Endothelial cell of umbilical vein (primary cell): ENCODE measurements around the gene SWSAP1. TPM values are rescaled to one million over a fixed set of nuclear protein-coding genes. Genes with fewer than 3 reads are reported as not detected.
"Not testable (repeated sequence)": the region's sequence is repeated elsewhere in the genome, so short reads cannot be mapped to it uniquely, and the experiment has no call there.

Experiments used
- BruUV-seq: library from RNA; stranded (reverse); fragments of 400-500 nt; replicated peaks from 2 replicates; lab custom pipeline; 2021; lab: Mats Ljungman, UMichigan
- CTCF ChIA-PET: fragments of 300-600, 350-600 bp; sonication (Branson Sonifier 250); formaldehyde crosslinking; loops from one replicate; lab custom pipeline; 2021; ENCODE audit warnings: antibody characterized with exemption, inconsistent platforms; lab: Charles Lee
- POLR2A ChIA-PET: fragments of 300-600, 350-600 bp; sonication (Branson Sonifier 250); formaldehyde crosslinking; loops from one replicate; lab custom pipeline; 2021; ENCODE audit warnings: antibody characterized with exemption, inconsistent platforms; lab: Charles Lee
- DNase-seq: peaks from one replicate; pipeline ENCODE4 v3.0.0-alpha.2; 2011; ENCODE audit warnings: low read depth, low spot score
- FAIRE-seq: peaks from 2 replicates; lab custom pipeline; 2011; peaks lifted over from hg19 to GRCh38; lab: Jason Lieb, UNC
- H2AFZ ChIP-seq: 2 replicates; pipeline ENCODE4 v1.6.0; 2012; ENCODE audit warnings: low read depth, low read length, control low read depth, inconsistent platforms
- H3K27ac ChIP-seq: 2 replicates; pipeline ENCODE4 v1.5.1; 2011; ENCODE audit warnings: low read depth, mild to moderate bottlenecking, control low read depth, low read length, moderate library complexity; ENCODE audit not compliant: insufficient read depth
- H3K27me3 ChIP-seq, 2 experiments: 2 replicates each; pipeline versions ENCODE4 v1.6.0 to v1.6.1; 2011; ENCODE audit warnings: low read length in 2 of 2, mixed read lengths in 1 of 2; ENCODE audit not compliant: control insufficient read depth in 2 of 2, insufficient read depth in 2 of 2
- H3K36me3 ChIP-seq, 2 experiments: 2 replicates in 1 of 2; 3 replicates in 1 of 2; pipeline ENCODE4 v1.5.1; 2011; ENCODE audit warnings: low read length in 2 of 2, mild to moderate bottlenecking in 1 of 2, moderate library complexity in 1 of 2; ENCODE audit not compliant: control insufficient read depth in 2 of 2, insufficient read depth in 2 of 2; ENCODE audit errors: extremely low read depth in 1 of 2
- H3K4me1 ChIP-seq: 3 replicates; pipeline ENCODE4 v1.5.1; 2011; ENCODE audit warnings: mild to moderate bottlenecking, low read length; ENCODE audit not compliant: control insufficient read depth, insufficient read depth; ENCODE audit errors: extremely low read depth
- H3K4me2 ChIP-seq: 2 replicates; pipeline ENCODE4 v1.6.1; 2011; ENCODE audit warnings: low read length, control low read depth, mixed read lengths; ENCODE audit not compliant: insufficient read depth
- H3K4me3 ChIP-seq, 3 experiments: fragments of 200-600 bp in 1 of 3; sonication (generic), shearing (Covaris generic) in 1 of 3; replicated peaks in 1 of 3; 2 replicates each; pipeline ENCODE4 v1.5.1; 2011 to 2016; ENCODE audit warnings: control low read depth in 3 of 3, low read length in 3 of 3, mild to moderate bottlenecking in 2 of 3, inconsistent platforms in 1 of 3, low read depth in 1 of 3, moderate library complexity in 1 of 3; ENCODE audit not compliant: insufficient read depth in 1 of 3
- H3K79me2 ChIP-seq: 2 replicates; pipeline ENCODE4 v1.6.0; 2012; ENCODE audit warnings: low read length, inconsistent platforms; ENCODE audit not compliant: control insufficient read depth, insufficient read depth
- H3K9ac ChIP-seq: replicated peaks from 2 replicates; pipeline ENCODE3; 2011; ENCODE audit warnings: low read length, control low read depth; ENCODE audit not compliant: insufficient read depth; ENCODE audit errors: extremely low read depth
- H3K9me1 ChIP-seq: replicated peaks from 3 replicates; pipeline ENCODE4 v1.6.0; 2011; ENCODE audit warnings: mild to moderate bottlenecking, low read length; ENCODE audit not compliant: control insufficient read depth, insufficient read depth; ENCODE audit errors: extremely low read depth
- H3K9me3 ChIP-seq: replicated peaks from 2 replicates; pipeline ENCODE4 v1.5.1; 2012; ENCODE audit warnings: low read length, inconsistent platforms; ENCODE audit not compliant: control insufficient read depth, insufficient read depth
- H4K20me1 ChIP-seq: replicated peaks from 2 replicates; pipeline ENCODE3; 2011; ENCODE audit warnings: mild to moderate bottlenecking, low read length; ENCODE audit not compliant: control insufficient read depth, insufficient read depth; ENCODE audit errors: extremely low read depth
- CTCF ChIP-seq, 2 donors: IDR thresholded peaks; 1 replicate in 1 of 2; 2 replicates in 1 of 2; pipeline ENCODE4 v1.5.1; 2011; ENCODE audit warnings: low read length in 2 of 2, mild to moderate bottlenecking in 2 of 2, moderate library complexity in 2 of 2, control low read depth in 1 of 2, inconsistent platforms in 1 of 2, low read depth in 1 of 2; ENCODE audit not compliant: insufficient read depth in 1 of 2; ENCODE audit errors: extremely low read depth in 1 of 2
- EZH2 ChIP-seq: IDR thresholded peaks from 2 replicates; pipeline ENCODE4 v1.6.1; 2012; ENCODE audit warnings: borderline replicate concordance, low read depth, mild to moderate bottlenecking, moderate library complexity, low read length, inconsistent platforms; ENCODE audit not compliant: severe bottlenecking
- FOS ChIP-seq: IDR thresholded peaks from 2 replicates; pipeline ENCODE4 v1.6.1; 2011; ENCODE audit warnings: mild to moderate bottlenecking, low read length, moderate library complexity, borderline replicate concordance; ENCODE audit not compliant: insufficient read depth
- dilution Hi-C: fragments of 300-500 bp; cut with MboI; formaldehyde crosslinking; loops from one replicate; pipeline ENCODE4 v1.15.0; 2019; ENCODE audit warnings: low sequenced_read_pairs; ENCODE audit not compliant: extremely low pct_ligation_motif_present
- intact Hi-C: fragments of 100-400 bp; cut with micrococcal nuclease; formaldehyde crosslinking; loops from one replicate; pipeline ENCODE4 v1.10.0; 2022
- polyA plus RNA-seq, 4 experiments: library from polyadenylated mRNA; depleted of rRNA in 3 of 4; stranded (reverse) in 3 of 4; unstranded in 1 of 4; fragments of >200 nt; gene quantifications; 2 replicates each; pipeline versions ENCODE4 v1.2.1 to v1.2.3, GENCODE V29; 2011 to 2012; ENCODE audit warnings: missing spikeins in 1 of 4
- total RNA-seq: library from RNA; stranded (reverse); gene quantifications from 2 replicates; pipeline ENCODE4 v1.2.3, GENCODE V29; 2021

SWSAP1 gene
- total and polyA plus RNA-seq, 2 donors (not counting 3 experiments of a cell fraction or from before 2014, with no cell fraction given) = 3.7 to 4.4 TPM

- CTCF ChIA-PET = interaction anchor here (0.6 to 2.7 kb wide), 8 partner anchors 16 to 112 kb away, joined by 3 to 22 read pairs (median 4); partner anchors contain the start of genes EPOR and SWSAP1
- no peaks in the 10 kb centered on the region for H3K79me2 ChIP-seq
- H3K9me3 ChIP-seq = no peaks in the 10 kb centered on the region
- POLR2A ChIA-PET = no interaction called here
- no TSS peak for BruUV-seq
- no peak overlapping the region for H3K27ac ChIP-seq
- no peaks in the 10 kb centered on the region for H3K9me1 ChIP-seq
- H4K20me1 ChIP-seq = no peaks in the 10 kb centered on the region
- FAIRE-seq = no peak
- no peak overlapping the region for H3K4me2 ChIP-seq
- peak overlapping the region; percentile 54 for H2AFZ ChIP-seq
- TF ChIP-seq CTCF (IDR thresholded peaks at IDR 0.05; ENCODE audit: extremely low read depth in 1 of 2, insufficient read depth in 1 of 2, low read depth in 1 of 2, low read length in 2 of 2) = peak in 1 of 2 donors; percentile 53
- no peak for TF ChIP-seq FOS
- no peak for TF ChIP-seq EZH2
- intact Hi-C loops (loop anchor here (2.0 kb wide), 1 partner anchor 21 kb away; the partner anchor contains the start of gene EPOR), dilution Hi-C loops (no loop called here)
- H3K4me3 ChIP-seq = no peak overlapping the region
- DNase-seq = no peak
- no peaks in the 10 kb centered on the region for H3K36me3 ChIP-seq
- H3K27me3 ChIP-seq = no peaks in the 10 kb centered on the region
- no peaks in the 10 kb centered on the region for H3K4me1 ChIP-seq
- H3K9ac ChIP-seq = no peak overlapping the region
Measured at GRCh38 chr19:11405846-11406643, 31.6 kb downstream of the SWSAP1 start.

GRCh38 chr19:11406703-11407236, 32.3 kb downstream of the SWSAP1 start:
- H3K9me3 ChIP-seq, POLR2A ChIA-PET, H3K79me2 ChIP-seq, H2AFZ ChIP-seq, BruUV-seq, H4K20me1 ChIP-seq, dilution Hi-C loops, H3K27me3 ChIP-seq, H3K9me1 ChIP-seq, H3K9ac ChIP-seq, H3K4me2 ChIP-seq, FAIRE-seq, H3K27ac ChIP-seq, H3K4me1 ChIP-seq, H3K4me3 ChIP-seq, DNase-seq, H3K36me3 ChIP-seq: not testable (repeated sequence)
- CTCF ChIA-PET = interaction anchor here (1.1 to 2.7 kb wide), 8 partner anchors 15 to 113 kb away, joined by 3 to 22 read pairs (median 4); partner anchors contain the start of genes EPOR and SWSAP1
- intact Hi-C loops = loop anchor here (2.0 kb wide), 1 partner anchor 22 kb away; the partner anchor contains the start of gene EPOR
